ENCODE measurements around the gene TEX14.

DNA sequence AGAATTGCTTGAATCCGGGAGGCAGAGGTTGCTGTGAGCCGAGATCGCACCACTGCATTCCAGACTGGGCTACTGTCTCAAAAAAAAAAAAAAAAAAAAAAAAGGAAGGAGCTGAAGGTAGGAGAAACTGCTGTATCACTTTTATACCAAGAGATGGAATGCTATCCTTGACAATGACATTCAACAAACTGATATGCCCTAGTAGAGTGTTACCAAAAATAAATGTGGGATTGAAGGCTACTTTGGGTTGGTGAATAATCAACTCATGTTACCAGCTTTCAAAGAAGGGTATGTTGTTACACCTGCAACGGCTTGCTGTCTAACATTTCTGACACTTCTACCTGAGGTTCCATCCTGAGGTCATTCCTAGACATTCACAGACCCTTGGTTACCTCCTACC is 84.9 kb downstream of the TEX14 start:
- TF ChIP-seq, protein P1, sequence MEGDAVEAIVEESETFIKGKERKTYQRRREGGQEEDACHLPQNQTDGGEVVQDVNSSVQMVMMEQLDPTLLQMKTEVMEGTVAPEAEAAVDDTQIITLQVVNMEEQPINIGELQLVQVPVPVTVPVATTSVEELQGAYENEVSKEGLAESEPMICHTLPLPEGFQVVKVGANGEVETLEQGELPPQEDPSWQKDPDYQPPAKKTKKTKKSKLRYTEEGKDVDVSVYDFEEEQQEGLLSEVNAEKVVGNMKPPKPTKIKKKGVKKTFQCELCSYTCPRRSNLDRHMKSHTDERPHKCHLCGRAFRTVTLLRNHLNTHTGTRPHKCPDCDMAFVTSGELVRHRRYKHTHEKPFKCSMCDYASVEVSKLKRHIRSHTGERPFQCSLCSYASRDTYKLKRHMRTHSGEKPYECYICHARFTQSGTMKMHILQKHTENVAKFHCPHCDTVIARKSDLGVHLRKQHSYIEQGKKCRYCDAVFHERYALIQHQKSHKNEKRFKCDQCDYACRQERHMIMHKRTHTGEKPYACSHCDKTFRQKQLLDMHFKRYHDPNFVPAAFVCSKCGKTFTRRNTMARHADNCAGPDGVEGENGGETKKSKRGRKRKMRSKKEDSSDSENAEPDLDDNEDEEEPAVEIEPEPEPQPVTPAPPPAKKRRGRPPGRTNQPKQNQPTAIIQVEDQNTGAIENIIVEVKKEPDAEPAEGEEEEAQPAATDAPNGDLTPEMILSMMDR (IDR thresholded peaks at IDR 0.05) = no peak
- TF ChIP-seq EP300 (IDR thresholded peaks at IDR 0.05) (no peak), POLR2A (IDR thresholded peaks at IDR 0.05) (no peak), POLR2AphosphoS5 (IDR thresholded peaks at IDR 0.05) (no peak)
